Tibial nerve (tissue), 4 donors: ENCODE measurements around the gene CA12. TPM values are rescaled to one million over a fixed set of nuclear protein-coding genes. Genes with fewer than 3 reads are reported as not detected.

Experiments
- DNase-seq, 2 donors: peaks; one replicate each; pipeline ENCODE4 v3.0.0-alpha.2; 2019; ENCODE audit warnings: low spot score in 2 of 2
- H3K27ac ChIP-seq, 4 donors: fragments of 200-600 bp; sonication (generic) in 3 of 4; one replicate each; pipeline ENCODE4 v1.5.1; 2017 to 2019; ENCODE audit warnings: mild to moderate bottlenecking in 1 of 4
- H3K27me3 ChIP-seq, 2 donors: fragments of 200-600 bp; sonication (generic) in 1 of 2; one replicate each; pipeline versions ENCODE4 v1.5.1 to v1.6.0; 2017 to 2019
- H3K36me3 ChIP-seq, 3 donors: fragments of 200-600 bp; sonication (generic); one replicate each; pipeline ENCODE4 v1.5.1; 2018 to 2019
- H3K4me1 ChIP-seq, 4 donors: fragments of 200-600 bp; sonication (generic) in 3 of 4; one replicate each; pipeline ENCODE4 v1.5.1; 2017 to 2019
- H3K4me3 ChIP-seq, 4 donors: fragments of 200-600 bp; sonication (generic) in 3 of 4; one replicate each; pipeline ENCODE4 v1.5.1; 2017 to 2019; ENCODE audit warnings: mild to moderate bottlenecking in 1 of 4, moderate library complexity in 1 of 4
- H3K9me3 ChIP-seq, 4 donors: fragments of 200-600 bp; sonication (generic) in 3 of 4; one replicate each; pipeline ENCODE4 v1.5.1; 2017 to 2019
- EP300 ChIP-seq, 2 donors: sonication (generic); formaldehyde crosslinking; IDR thresholded peaks; one replicate each; pipeline ENCODE4 v1.6.1; 2017; ENCODE audit warnings: antibody characterized with exemption in 2 of 2, mild to moderate bottlenecking in 1 of 2
- POLR2A ChIP-seq, 2 donors: fragments of 450-650 bp; IDR thresholded peaks; one replicate each; pipeline ENCODE4 v1.6.1; 2017; ENCODE audit warnings: antibody characterized with exemption in 2 of 2, mild to moderate bottlenecking in 2 of 2, moderate library complexity in 2 of 2
- WGBS, 2 donors: methylation state at CpG; one replicate each; pipeline ENCODE4 v1.1.5; 2018; 5-methylcytosine and 5-hydroxymethylcytosine counted together
- total RNA-seq, 4 donors: library from RNA; depleted of rRNA; stranded (reverse); fragments of >200 nt; gene quantifications; one replicate each; pipeline ENCODE4 v1.1.0, GENCODE V29; 2016
- TF ChIP-seq, protein P1 (sequence below), 5 experiments: fragments of 200-600 bp in 3 of 5; fragments of 450-650 bp in 2 of 5; sonication (generic) in 3 of 5; IDR thresholded peaks; one replicate each; pipeline ENCODE4 v1.5.1; 2016 to 2019; ENCODE audit warnings: antibody characterized with exemption in 5 of 5, mild to moderate bottlenecking in 3 of 5, moderate library complexity in 2 of 5

CA12 gene
- total RNA-seq, 4 donors from 2014 or later: 0.22 to 2.5 (median 1.1) TPM

DNA sequence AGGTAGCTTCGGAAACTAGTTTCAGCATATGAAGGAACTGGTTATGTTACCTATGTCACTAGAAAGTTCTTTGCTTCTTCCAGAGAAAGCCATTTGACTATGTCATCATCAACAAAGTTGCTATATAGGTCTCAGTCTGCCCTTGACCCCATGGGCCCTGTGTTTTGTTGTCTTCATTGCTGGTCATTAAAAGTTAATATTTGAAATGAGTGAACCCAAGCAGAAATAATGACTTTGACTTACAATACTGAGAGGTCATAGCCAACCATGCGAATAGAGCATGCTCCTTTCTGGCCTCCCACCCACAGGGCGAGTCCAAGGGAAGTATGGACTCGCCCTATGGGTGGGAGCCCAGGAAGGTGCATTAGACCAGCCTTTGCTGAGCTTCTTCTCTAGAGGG is 63.3 kb downstream of the CA12 start:
- Histone ChIP-seq H3K27me3 (no peaks in the 10 kb centered on the region), H3K9me3 (no peaks in the 10 kb centered on the region), H3K4me3 (no peak overlapping the region), H3K27ac (no peak overlapping the region), H3K36me3 (no peaks in the 10 kb centered on the region), H3K4me1 (no peaks in the 10 kb centered on the region)
- 95 to 97% methylated on average over 4 of the region's 4 CpGs for WGBS, 2 donors
- TF ChIP-seq POLR2A (IDR thresholded peaks at IDR 0.05): no peak
- TF ChIP-seq, protein P1, sequence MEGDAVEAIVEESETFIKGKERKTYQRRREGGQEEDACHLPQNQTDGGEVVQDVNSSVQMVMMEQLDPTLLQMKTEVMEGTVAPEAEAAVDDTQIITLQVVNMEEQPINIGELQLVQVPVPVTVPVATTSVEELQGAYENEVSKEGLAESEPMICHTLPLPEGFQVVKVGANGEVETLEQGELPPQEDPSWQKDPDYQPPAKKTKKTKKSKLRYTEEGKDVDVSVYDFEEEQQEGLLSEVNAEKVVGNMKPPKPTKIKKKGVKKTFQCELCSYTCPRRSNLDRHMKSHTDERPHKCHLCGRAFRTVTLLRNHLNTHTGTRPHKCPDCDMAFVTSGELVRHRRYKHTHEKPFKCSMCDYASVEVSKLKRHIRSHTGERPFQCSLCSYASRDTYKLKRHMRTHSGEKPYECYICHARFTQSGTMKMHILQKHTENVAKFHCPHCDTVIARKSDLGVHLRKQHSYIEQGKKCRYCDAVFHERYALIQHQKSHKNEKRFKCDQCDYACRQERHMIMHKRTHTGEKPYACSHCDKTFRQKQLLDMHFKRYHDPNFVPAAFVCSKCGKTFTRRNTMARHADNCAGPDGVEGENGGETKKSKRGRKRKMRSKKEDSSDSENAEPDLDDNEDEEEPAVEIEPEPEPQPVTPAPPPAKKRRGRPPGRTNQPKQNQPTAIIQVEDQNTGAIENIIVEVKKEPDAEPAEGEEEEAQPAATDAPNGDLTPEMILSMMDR (IDR thresholded peaks at IDR 0.05): no peak
- TF ChIP-seq EP300 (IDR thresholded peaks at IDR 0.05): no peak
- no peak for DNase-seq

DNA sequence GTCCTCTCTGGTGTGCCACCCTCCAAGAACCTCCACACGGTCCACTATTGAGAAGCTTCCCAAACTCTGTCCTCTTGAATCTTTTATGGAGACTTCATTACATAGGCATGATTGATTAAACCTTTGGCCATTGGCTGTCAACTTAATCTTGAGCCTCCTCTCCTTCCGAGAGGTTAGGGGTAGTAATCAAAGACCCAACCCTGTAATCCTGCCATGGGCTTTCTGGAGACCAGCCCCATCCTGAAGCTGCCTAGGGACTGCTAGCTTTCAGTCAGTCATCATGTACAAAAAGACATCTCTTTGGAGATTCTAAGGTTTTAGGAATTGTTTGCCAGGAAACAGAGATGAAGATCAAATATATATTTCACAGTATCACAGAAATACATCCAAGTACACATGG is 67.2 kb downstream of the CA12 start:
- H3K4me3 ChIP-seq: no peak overlapping the region
- H3K27ac ChIP-seq: no peak overlapping the region
- no peak for TF ChIP-seq EP300 (IDR thresholded peaks at IDR 0.05)
- TF ChIP-seq POLR2A (IDR thresholded peaks at IDR 0.05): no peak
- TF ChIP-seq, protein P1 (IDR thresholded peaks at IDR 0.05): no peak
- DNase-seq: no peak
- no peaks in the 10 kb centered on the region for H3K27me3 ChIP-seq
- WGBS, 2 donors: 53 to 60% methylated on average over 2 of the region's 2 CpGs
- no peaks in the 10 kb centered on the region for H3K4me1 ChIP-seq
- H3K36me3 ChIP-seq: peaks cover 0 to 4% (median 0%) of the 10 kb centered on the region in 3 donors
- no peaks in the 10 kb centered on the region for H3K9me3 ChIP-seq

DNA sequence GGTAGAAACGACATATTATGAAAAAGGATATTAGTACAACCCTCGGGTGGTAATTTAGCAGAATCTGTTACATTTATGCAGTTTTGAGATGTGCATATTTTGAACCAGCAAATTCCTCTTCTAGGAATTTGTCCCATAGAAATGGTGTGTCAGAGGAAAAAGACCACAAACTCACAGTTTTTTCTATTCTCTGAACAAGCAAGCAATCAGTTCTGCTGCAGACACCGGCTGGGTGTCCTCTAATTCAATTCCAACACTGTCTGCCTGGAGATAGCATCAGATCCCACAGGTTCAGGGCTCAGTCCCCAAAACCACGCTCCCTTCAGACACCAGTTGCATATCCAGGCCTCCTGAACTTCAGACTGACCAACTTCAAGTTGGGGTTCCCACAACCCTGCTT is 67.8 kb downstream of the CA12 start:
- TF ChIP-seq EP300 (IDR thresholded peaks at IDR 0.05) (no peak), POLR2A (IDR thresholded peaks at IDR 0.05) (no peak)
- TF ChIP-seq, protein P1 (IDR thresholded peaks at IDR 0.05): no peak
- WGBS, 2 donors: 88 to 90% methylated on average over 4 of the region's 4 CpGs
- no peaks in the 10 kb centered on the region for H3K4me1 ChIP-seq

DNA sequence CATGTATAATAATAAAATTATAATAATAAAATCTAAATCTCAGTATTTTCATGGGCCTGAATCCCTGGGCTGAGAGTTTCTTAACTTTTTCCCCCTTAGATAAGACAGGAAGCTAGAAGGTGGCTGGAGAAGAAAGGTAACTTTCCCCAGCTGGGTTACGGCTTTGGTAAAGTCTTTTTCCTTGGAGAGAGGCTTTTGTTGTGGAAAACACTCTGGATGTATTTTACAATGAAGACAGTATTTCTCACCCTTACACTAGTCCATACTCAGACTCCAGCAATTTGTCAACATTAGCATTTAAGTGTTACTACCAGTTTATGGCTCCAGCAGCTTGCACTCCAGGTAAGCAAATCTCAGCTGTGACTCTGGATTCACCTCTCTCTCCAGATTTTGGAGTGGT is 69.4 kb downstream of the CA12 start:
- Histone ChIP-seq H3K27ac (no peak overlapping the region), H3K4me3 (no peak overlapping the region), H3K4me1 (no peaks in the 10 kb centered on the region), H3K36me3 (peaks cover 0 to 4% (median 0%) of the 10 kb centered on the region in 3 donors), H3K9me3 (no peaks in the 10 kb centered on the region), H3K27me3 (no peaks in the 10 kb centered on the region)
- TF ChIP-seq EP300 (IDR thresholded peaks at IDR 0.05) (no peak), POLR2A (IDR thresholded peaks at IDR 0.05) (no peak)
- TF ChIP-seq, protein P1 (IDR thresholded peaks at IDR 0.05): no peak
- DNase-seq: no peak
- 92 to 95% methylated on average over 1 of the region's 1 CpG for WGBS, 2 donors

More for the DNA sequence above, 67.8 kb downstream of the CA12 start:
- H3K9me3 ChIP-seq: no peaks in the 10 kb centered on the region
- H3K27me3 ChIP-seq: no peaks in the 10 kb centered on the region
- peaks cover 0 to 4% (median 0%) of the 10 kb centered on the region in 3 donors for H3K36me3 ChIP-seq
- no peak for DNase-seq
- no peak overlapping the region for H3K4me3 ChIP-seq
- H3K27ac ChIP-seq: no peak overlapping the region

DNA sequence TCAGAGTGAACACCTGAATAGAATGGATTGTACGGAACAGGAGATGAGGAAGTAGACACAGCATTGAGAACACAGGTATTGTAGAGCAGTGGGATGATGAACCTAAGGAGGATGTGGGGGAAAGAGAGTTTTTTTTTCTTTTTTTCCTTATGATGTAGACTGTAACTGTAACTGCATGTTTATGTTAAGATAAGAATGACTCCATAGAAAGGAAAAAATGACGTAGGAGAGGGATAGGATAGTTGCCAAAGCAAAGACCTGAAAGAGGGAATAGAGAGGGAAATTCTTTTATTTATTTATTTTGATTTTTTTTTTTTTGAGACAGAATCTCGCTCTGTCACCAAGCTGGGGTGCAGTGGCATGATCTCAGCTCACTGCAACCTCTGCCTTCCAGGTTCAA is 71.0 kb downstream of the CA12 start:
- DNase-seq: no peak
- H3K36me3 ChIP-seq: peaks cover 0 to 21% (median 0%) of the 10 kb centered on the region in 3 donors
- no peak overlapping the region for H3K27ac ChIP-seq
- 85% methylated on average over 3 of the region's 3 CpGs for WGBS, 2 donors
- no peak overlapping the region for H3K4me3 ChIP-seq
- no peak for TF ChIP-seq POLR2A (IDR thresholded peaks at IDR 0.05)
- no peak for TF ChIP-seq EP300 (IDR thresholded peaks at IDR 0.05)
- TF ChIP-seq, protein P1 (IDR thresholded peaks at IDR 0.05): no peak
- H3K27me3 ChIP-seq: no peaks in the 10 kb centered on the region
- H3K9me3 ChIP-seq: no peaks in the 10 kb centered on the region
- no peaks in the 10 kb centered on the region for H3K4me1 ChIP-seq
